ENCODE results near the gene RELCH.

The RELCH gene

GRCh38 chr18:62347089-62347506, 160.0 kb downstream of the RELCH start:
- no peak overlapping the region for H3K4me3 ChIP-seq (ENCODE audit: low read depth, low read length)
- no peak for TF ChIP-seq CTCF (IDR thresholded peaks at IDR 0.05; ENCODE audit: low read depth, low read length)

- TF ChIP-seq CTCF (IDR thresholded peaks at IDR 0.05; ENCODE audit: low read depth, low read length), result no peak
Measured at GRCh38 chr18:62348474-62348873, 161.4 kb downstream of the RELCH start.

GRCh38 chr18:62353170-62353569, 166.1 kb downstream of the RELCH start:
- TF ChIP-seq CTCF (IDR thresholded peaks at IDR 0.05; ENCODE audit: low read depth, low read length), result no peak

More at GRCh38 chr18:62348474-62348873, 161.4 kb downstream of the RELCH start:
- H3K4me3 ChIP-seq (ENCODE audit: low read depth, low read length), result no peak overlapping the region

GRCh38 chr18:62354151-62354550, 167.1 kb downstream of the RELCH start:
- no peak overlapping the region for H3K4me3 ChIP-seq (ENCODE audit: low read depth, low read length)
- no peak for TF ChIP-seq CTCF (IDR thresholded peaks at IDR 0.05; ENCODE audit: low read depth, low read length)

More at GRCh38 chr18:62353170-62353569, 166.1 kb downstream of the RELCH start:
- no peak overlapping the region for H3K4me3 ChIP-seq (ENCODE audit: low read depth, low read length)

GRCh38 chr18:62357079-62357719, 170.1 kb downstream of the RELCH start:
- no peak overlapping the region for H3K4me3 ChIP-seq (ENCODE audit: low read depth, low read length)
- no peak for TF ChIP-seq CTCF (IDR thresholded peaks at IDR 0.05; ENCODE audit: low read depth, low read length)

Data from WI38 (cell line).